Measurements from ENCODE around the gene TECR. TPM values are rescaled to one million over a fixed set of nuclear protein-coding genes. Genes with fewer than 3 reads are reported as not detected.

TECR gene
- total RNA-seq, 1 experiment from 2014 or later: 232 TPM

DNA sequence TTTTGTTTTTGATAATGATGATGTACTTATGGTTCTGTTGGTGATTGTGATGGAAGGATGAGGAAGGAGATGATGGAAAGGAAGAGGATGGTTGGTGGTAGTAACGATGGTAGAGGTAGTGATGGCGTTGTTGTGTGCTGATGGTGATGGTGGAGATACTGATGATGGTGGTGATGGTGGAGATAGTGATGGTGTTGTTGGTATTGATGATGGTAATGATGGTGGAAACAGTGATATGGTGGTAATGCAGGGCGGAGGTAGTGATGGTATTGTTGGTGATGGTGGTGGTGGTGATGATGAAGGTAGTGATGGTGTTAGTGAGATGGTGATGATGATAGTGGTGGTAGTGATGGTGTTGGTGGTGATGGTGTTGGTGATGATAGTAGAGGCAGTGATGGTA, 66.2 kb downstream of the TECR start:
- CTCF ChIA-PET: no interaction called here
- Histone ChIP-seq H3K27me3 (ENCODE audit: insufficient read depth, low read length) (no peaks in the 10 kb centered on the region), H3K4me3 (replicated peaks in 1 of 2; ENCODE audit: low read depth in 1 of 2, low read length in 2 of 2) (no peak overlapping the region)

More for the DNA sequence above, 66.2 kb downstream of the TECR start:
- Histone ChIP-seq H3K27ac (ENCODE audit: low read depth, low read length) (no peak overlapping the region), H3K4me1 (ENCODE audit: control insufficient read depth in 1 of 2, insufficient read depth in 2 of 2, low read length in 2 of 2) (no peaks in the 10 kb centered on the region), H3K9me2 (ENCODE audit: insufficient read depth) (no peaks in the 10 kb centered on the region), H3K36me3 (ENCODE audit: control insufficient read depth in 1 of 2, insufficient read depth in 2 of 2, low read length in 2 of 2) (no peaks in the 10 kb centered on the region), H3K9me3 (ENCODE audit: control insufficient read depth in 1 of 2, insufficient read depth in 1 of 2, low read depth in 1 of 2, low read length in 2 of 2) (peaks cover 0 to 5% of the 10 kb centered on the region in 2 experiments; a peak in 1 of 4 replicates), H3K79me2 (ENCODE audit: insufficient read depth, low read length) (no peaks in the 10 kb centered on the region), H2AFZ (ENCODE audit: low read depth, low read length, poor library complexity, severe bottlenecking) (no peak overlapping the region), H3K9ac (ENCODE audit: low read length) (no peak overlapping the region), H3K4me2 (ENCODE audit: low read length) (no peak overlapping the region), H4K20me1 (ENCODE audit: insufficient read depth) (no peaks in the 10 kb centered on the region)
- no peak for DNase-seq (ENCODE audit: low read depth, low spot score)
- no TSS peak for BruUV-seq (replicated peaks)
- ATAC-seq: no peak
- ChIA-PET RAD21 (ENCODE audit: low non-redundant PET in 1 of 2, low total read pairs in 2 of 2, uncharacterized antibody in 2 of 2, unreplicated experiment in 2 of 2) (no interaction called here), POLR2A (no interaction called here)
- TF ChIP-seq, protein P1, sequence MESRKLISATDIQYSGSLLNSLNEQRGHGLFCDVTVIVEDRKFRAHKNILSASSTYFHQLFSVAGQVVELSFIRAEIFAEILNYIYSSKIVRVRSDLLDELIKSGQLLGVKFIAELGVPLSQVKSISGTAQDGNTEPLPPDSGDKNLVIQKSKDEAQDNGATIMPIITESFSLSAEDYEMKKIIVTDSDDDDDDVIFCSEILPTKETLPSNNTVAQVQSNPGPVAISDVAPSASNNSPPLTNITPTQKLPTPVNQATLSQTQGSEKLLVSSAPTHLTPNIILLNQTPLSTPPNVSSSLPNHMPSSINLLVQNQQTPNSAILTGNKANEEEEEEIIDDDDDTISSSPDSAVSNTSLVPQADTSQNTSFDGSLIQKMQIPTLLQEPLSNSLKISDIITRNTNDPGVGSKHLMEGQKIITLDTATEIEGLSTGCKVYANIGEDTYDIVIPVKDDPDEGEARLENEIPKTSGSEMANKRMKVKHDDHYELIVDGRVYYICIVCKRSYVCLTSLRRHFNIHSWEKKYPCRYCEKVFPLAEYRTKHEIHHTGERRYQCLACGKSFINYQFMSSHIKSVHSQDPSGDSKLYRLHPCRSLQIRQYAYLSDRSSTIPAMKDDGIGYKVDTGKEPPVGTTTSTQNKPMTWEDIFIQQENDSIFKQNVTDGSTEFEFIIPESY (IDR thresholded peaks at IDR 0.05; ENCODE audit: extremely low read depth, insufficient replicate concordance, low read length): no peak
- TF ChIP-seq ZFX (IDR thresholded peaks at IDR 0.05) (no peak), CTCF (IDR thresholded peaks at IDR 0.05 in 2 of 3, conservative IDR thresholded peaks at IDR 0.05 in 1 of 3; ENCODE audit: borderline replicate concordance in 1 of 3, insufficient read depth in 1 of 3, low read depth in 2 of 3, low read length in 2 of 3) (no peak), ZNF274 (IDR thresholded peaks at IDR 0.05; ENCODE audit: low read depth, low read length) (no peak), YY1 (IDR thresholded peaks at IDR 0.05; ENCODE audit: extremely low read depth, insufficient replicate concordance, low read depth, low read length) (no peak), JUND (IDR thresholded peaks at IDR 0.05) (no peak), SRF (IDR thresholded peaks at IDR 0.05; ENCODE audit: low read depth) (no peak), CEBPB (IDR thresholded peaks at IDR 0.05; ENCODE audit: low read depth) (no peak), EGR1 (IDR thresholded peaks at IDR 0.05; ENCODE audit: low read depth) (no peak), POLR2AphosphoS5 (IDR thresholded peaks at IDR 0.05; ENCODE audit: low read depth, low read length) (no peak), POLR2A (IDR thresholded peaks at IDR 0.05; ENCODE audit: borderline replicate concordance, extremely low read depth, insufficient read depth, insufficient read length) (no peak), MAX (IDR thresholded peaks at IDR 0.05) (no peak), RAD21 (IDR thresholded peaks at IDR 0.05; ENCODE audit: low read depth) (no peak), FOSL1 (IDR thresholded peaks at IDR 0.05; ENCODE audit: low read depth) (no peak), ELF1 (IDR thresholded peaks at IDR 0.05; ENCODE audit: borderline replicate concordance, low read depth) (no peak)
- intact Hi-C loops (cut with micrococcal nuclease): no loop called here
